HepG2 (cell line): ENCODE data around the gene PCIF1. TPM values are rescaled to one million over a fixed set of nuclear protein-coding genes. Genes with fewer than 3 reads are reported as not detected.

Source experiments
- ATAC-seq: fragments of 200-7000 bp; cut with Tn5 transposase; 3 replicates; pipeline ENCODE4 v1.9.1; 2020; ENCODE audit warnings: mild to moderate bottlenecking, moderate library complexity
- BruUV-seq: library from RNA; stranded (reverse); fragments of 400-500 nt; replicated peaks from 2 replicates; lab custom pipeline; 2021; lab: Mats Ljungman, UMichigan
- CTCF ChIA-PET: fragments of 300-600 bp; formaldehyde crosslinking; extraction: SDS; loops from one replicate; lab custom pipeline; 2021; ENCODE audit warnings: low total read pairs, inconsistent platforms, low intra/inter-chr PET ratio; lab: Yijun Ruan, JAX
- POLR2A ChIA-PET: fragments of 350-600 bp; sonication (Branson Sonifier 250); formaldehyde crosslinking; loops from one replicate; lab custom pipeline; 2020; ENCODE audit warnings: antibody characterized with exemption, inconsistent platforms; lab: Yijun Ruan, JAX
- DNase-seq: peaks from one replicate; pipeline ENCODE4 v3.0.0-alpha.2; 2015; ENCODE audit warnings: low spot score
- FAIRE-seq: peaks from 3 replicates; lab custom pipeline; 2011; peaks lifted over from hg19 to GRCh38; lab: Jason Lieb, UNC
- H2AFZ ChIP-seq: one replicate; pipeline ENCODE4 v1.6.1; 2011; ENCODE audit warnings: low read length, inconsistent platforms
- H3K27ac ChIP-seq: fragments of 300-600 bp; 3 replicates; pipeline ENCODE4 v1.8.0; 2011; ENCODE audit warnings: mixed run types, mild to moderate bottlenecking, mixed read lengths, low read length, inconsistent platforms; ENCODE audit not compliant: insufficient read depth; ENCODE audit errors: extremely low read length
- H3K27me3 ChIP-seq, 2 experiments: fragments of 200-600 bp in 1 of 2; 2 replicates in 1 of 2; 3 replicates in 1 of 2; pipeline versions ENCODE4 v1.6.0 to v1.8.0; 2011; ENCODE audit warnings: low read length in 2 of 2, mild to moderate bottlenecking in 2 of 2, moderate library complexity in 2 of 2, inconsistent platforms in 1 of 2; ENCODE audit not compliant: insufficient read depth in 2 of 2, control insufficient read depth in 1 of 2
- H3K36me3 ChIP-seq, 2 experiments: fragments of 200-600 bp in 1 of 2; replicated peaks in 1 of 2; 2 replicates in 1 of 2; 3 replicates in 1 of 2; pipeline versions ENCODE4 v1.5.1 to v1.8.0; 2011; ENCODE audit warnings: low read length in 2 of 2, inconsistent platforms in 1 of 2; ENCODE audit not compliant: insufficient read depth in 2 of 2, control insufficient read depth in 1 of 2
- H3K4me1 ChIP-seq: 2 replicates; pipeline ENCODE4 v1.5.1; 2012; ENCODE audit warnings: low read length, inconsistent platforms; ENCODE audit not compliant: insufficient read depth
- H3K4me2 ChIP-seq: 2 replicates; pipeline ENCODE4 v1.6.0; 2011; ENCODE audit warnings: low read depth, low read length, inconsistent platforms
- H3K4me3 ChIP-seq, 3 experiments: fragments of 200-600 bp in 1 of 3; sonication (generic), shearing (Covaris generic) in 1 of 3; replicated peaks in 1 of 3; 2 replicates each; pipeline ENCODE4 v1.5.1; 2011 to 2016; ENCODE audit warnings: low read length in 3 of 3, inconsistent platforms in 2 of 3, low read depth in 2 of 3, mild to moderate bottlenecking in 2 of 3, control low read depth in 1 of 3, mixed read lengths in 1 of 3; ENCODE audit not compliant: insufficient read depth in 1 of 3
- H3K79me2 ChIP-seq: one replicate; pipeline ENCODE4 v1.6.1; 2011; ENCODE audit warnings: low read length, inconsistent platforms; ENCODE audit not compliant: insufficient read depth
- H3K9ac ChIP-seq: 2 replicates; pipeline ENCODE4 v1.6.0; 2011; ENCODE audit warnings: mild to moderate bottlenecking, low read depth, low read length, inconsistent platforms; ENCODE audit not compliant: insufficient read depth
- H3K9me3 ChIP-seq: 2 replicates; pipeline ENCODE4 v1.5.1; 2012; ENCODE audit warnings: mild to moderate bottlenecking, low read length
- H4K20me1 ChIP-seq: 2 replicates; pipeline ENCODE4 v1.6.0; 2011; ENCODE audit warnings: inconsistent platforms, mild to moderate bottlenecking, low read length, moderate library complexity; ENCODE audit not compliant: insufficient read depth
- EHMT2 ChIP-seq: fragments of 200-600 bp; sonication (generic); IDR thresholded peaks from 2 replicates; pipeline ENCODE4 v1.7.0; 2017; ENCODE audit warnings: antibody characterized with exemption, low read depth, low read length, borderline replicate concordance
- MTA3 ChIP-seq: sonication (generic); formaldehyde crosslinking; IDR thresholded peaks from 2 replicates; pipeline ENCODE4 v1.4.0; 2020; ENCODE audit warnings: missing genetic modification reagents
- POGZ ChIP-seq: sonication (generic); formaldehyde crosslinking; IDR thresholded peaks from 2 replicates; pipeline ENCODE4 v1.4.0; 2020; ENCODE audit warnings: mild to moderate bottlenecking, missing genetic modification reagents
- SMAD9 ChIP-seq: sonication (generic); formaldehyde crosslinking; IDR thresholded peaks from 2 replicates; pipeline ENCODE4 v1.5.1; 2020; ENCODE audit warnings: mild to moderate bottlenecking, missing genetic modification reagents
- SOX13 ChIP-seq, 3 experiments: fragments of 450-650 bp in 1 of 3; sonication (generic) in 1 of 3; formaldehyde crosslinking in 1 of 3; IDR thresholded peaks in 2 of 3; conservative IDR thresholded peaks in 1 of 3; 2 replicates each; pipeline versions ENCODE4 v1.5.0 to v1.6.1; 2016 to 2020; ENCODE audit warnings: antibody characterized with exemption in 1 of 3, mild to moderate bottlenecking in 1 of 3, missing compliant biosample characterization in 1 of 3, missing genetic modification reagents in 1 of 3, moderate library complexity in 1 of 3
- SRSF1 ChIP-seq: fragments of 200-400 bp; formaldehyde crosslinking; optimal IDR thresholded peaks from 2 replicates; pipeline ENCODE3; 2017; ENCODE audit warnings: mild to moderate bottlenecking, low read depth, low read length, moderate library complexity
- TOPORS ChIP-seq: sonication (generic); formaldehyde crosslinking; IDR thresholded peaks from 2 replicates; pipeline ENCODE4 v1.8.0; 2023; ENCODE audit warnings: mild to moderate bottlenecking, missing genetic modification reagents
- ZNF549 ChIP-seq: sonication (generic); formaldehyde crosslinking; IDR thresholded peaks from 2 replicates; pipeline ENCODE4 v1.5.0; 2020; ENCODE audit warnings: missing genetic modification reagents
- ZSCAN22 ChIP-seq: sonication (generic); formaldehyde crosslinking; IDR thresholded peaks from 2 replicates; pipeline ENCODE4 v1.4.0; 2020; ENCODE audit warnings: mild to moderate bottlenecking, missing genetic modification reagents
- WGBS: methylation state at CpG from one replicate; pipeline ENCODE4 v1.1.6; 2017; ENCODE audit warnings: low lambda C conversion rate; 5-methylcytosine and 5-hydroxymethylcytosine counted together
- in situ Hi-C: cut with HindIII; loops from 2 replicates; pipeline ENCODE4 v1.10.0; 2017; ENCODE audit warnings: low pct_unique_long_range_greater_than_20kb; ENCODE audit not compliant: extremely low pct_ligation_motif_present
- intact Hi-C: fragments of 100-400 bp; cut with micrococcal nuclease; formaldehyde crosslinking; loops from one replicate; pipeline ENCODE4 v1.10.0; 2022; ENCODE audit not compliant: unreplicated experiment
- polyA plus RNA-seq, 8 experiments: library from polyadenylated mRNA; depleted of rRNA in 3 of 8; stranded (reverse) in 7 of 8; unstranded in 1 of 8; fragments of >200 nt; fragmentation: Illumina TruSeq in 4 of 8; extraction: Trizol in 4 of 8; gene quantifications; 2 replicates each; pipeline versions ENCODE4 v1.2.1 to v1.2.3, GENCODE V29; 2011 to 2016; ENCODE audit warnings: low read depth in 4 of 8, missing spikeins in 1 of 8, mixed read lengths in 1 of 8; ENCODE audit not compliant: insufficient read depth in 1 of 8
- total RNA-seq, 5 experiments: library from RNA; depleted of rRNA; stranded (reverse); fragments of >200 nt; fragmentation: Illumina TruSeq; extraction: Trizol; gene quantifications; 2 replicates each; pipeline ENCODE4 v1.2.3, GENCODE V29; 2016; ENCODE audit warnings: low read depth in 1 of 5
- TF ChIP-seq, protein P1 (sequence below): sonication (generic); formaldehyde crosslinking; IDR thresholded peaks from 2 replicates; pipeline ENCODE4 v1.4.0; 2020; ENCODE audit warnings: missing genetic modification reagents, borderline replicate concordance
- TF ChIP-seq, protein P2 (sequence below): sonication (generic); formaldehyde crosslinking; IDR thresholded peaks from 2 replicates; pipeline ENCODE4 v1.5.0; 2020; ENCODE audit warnings: missing genetic modification reagents
- TF ChIP-seq, protein P3 (sequence below): sonication (generic); formaldehyde crosslinking; IDR thresholded peaks from 2 replicates; pipeline ENCODE4 v1.5.0; 2020; ENCODE audit warnings: missing genetic modification reagents

Gene PCIF1
- total and polyA plus RNA-seq, 2 of the 13 experiments (the other 11 are each of a cell fraction or from before 2014, with no cell fraction given): 20.9 to 24.4 TPM

DNA sequence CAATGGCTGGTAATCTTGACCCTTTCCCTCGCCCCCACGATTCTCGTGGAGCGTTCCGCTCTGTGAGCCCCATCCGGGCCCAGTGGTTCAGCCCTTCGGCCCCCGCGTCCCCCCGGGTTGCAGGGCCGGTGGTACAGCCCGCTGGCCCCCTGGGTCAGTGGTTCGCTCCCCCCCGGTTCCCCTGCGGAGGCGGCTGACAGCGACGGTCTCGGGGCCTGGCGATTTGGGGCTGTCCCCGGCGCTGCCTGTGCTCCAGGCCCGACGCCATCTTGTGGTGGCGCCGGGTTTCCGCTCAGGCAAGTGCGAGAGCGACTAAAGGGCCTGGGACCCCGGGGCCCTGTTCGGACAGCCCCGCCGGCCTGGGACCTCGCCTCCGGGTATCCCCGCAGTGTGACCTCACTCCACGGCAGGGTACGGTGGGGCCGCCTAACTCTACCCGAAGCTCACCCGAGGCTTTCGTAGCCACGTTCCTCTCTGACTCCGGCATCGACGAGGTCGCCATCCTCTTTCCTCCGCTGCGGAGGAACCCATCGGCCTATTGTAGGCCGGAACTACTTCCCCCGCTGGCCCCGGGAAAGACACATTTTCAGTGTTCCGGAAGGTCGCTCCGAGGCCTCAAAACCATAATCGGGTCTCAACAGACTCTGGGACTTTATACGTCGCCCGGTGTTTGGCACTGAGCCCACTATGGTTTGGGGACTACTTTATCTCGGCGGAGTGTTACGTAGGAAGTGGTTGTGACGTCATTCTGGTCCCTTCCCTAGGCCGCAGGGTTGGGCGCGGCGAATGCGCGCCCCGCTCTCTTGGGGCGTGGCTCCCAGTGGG is 37.4 kb downstream of the PCIF1 start, which contains the start of gene ZNF335 (continued):
- TF ChIP-seq, protein P1, sequence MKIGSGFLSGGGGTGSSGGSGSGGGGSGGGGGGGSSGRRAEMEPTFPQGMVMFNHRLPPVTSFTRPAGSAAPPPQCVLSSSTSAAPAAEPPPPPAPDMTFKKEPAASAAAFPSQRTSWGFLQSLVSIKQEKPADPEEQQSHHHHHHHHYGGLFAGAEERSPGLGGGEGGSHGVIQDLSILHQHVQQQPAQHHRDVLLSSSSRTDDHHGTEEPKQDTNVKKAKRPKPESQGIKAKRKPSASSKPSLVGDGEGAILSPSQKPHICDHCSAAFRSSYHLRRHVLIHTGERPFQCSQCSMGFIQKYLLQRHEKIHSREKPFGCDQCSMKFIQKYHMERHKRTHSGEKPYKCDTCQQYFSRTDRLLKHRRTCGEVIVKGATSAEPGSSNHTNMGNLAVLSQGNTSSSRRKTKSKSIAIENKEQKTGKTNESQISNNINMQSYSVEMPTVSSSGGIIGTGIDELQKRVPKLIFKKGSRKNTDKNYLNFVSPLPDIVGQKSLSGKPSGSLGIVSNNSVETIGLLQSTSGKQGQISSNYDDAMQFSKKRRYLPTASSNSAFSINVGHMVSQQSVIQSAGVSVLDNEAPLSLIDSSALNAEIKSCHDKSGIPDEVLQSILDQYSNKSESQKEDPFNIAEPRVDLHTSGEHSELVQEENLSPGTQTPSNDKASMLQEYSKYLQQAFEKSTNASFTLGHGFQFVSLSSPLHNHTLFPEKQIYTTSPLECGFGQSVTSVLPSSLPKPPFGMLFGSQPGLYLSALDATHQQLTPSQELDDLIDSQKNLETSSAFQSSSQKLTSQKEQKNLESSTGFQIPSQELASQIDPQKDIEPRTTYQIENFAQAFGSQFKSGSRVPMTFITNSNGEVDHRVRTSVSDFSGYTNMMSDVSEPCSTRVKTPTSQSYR (CRISPR knock-in tag): peak; percentile 14; the same call in 1 of the 2 replicates
- TF ChIP-seq POGZ (CRISPR knock-in tag): peak; percentile 72
- TF ChIP-seq TOPORS (CRISPR knock-in tag): no peak; the same call in 1 of the 2 replicates
- TF ChIP-seq ZSCAN22 (CRISPR knock-in tag): no peak
- TF ChIP-seq MTA3: peak; percentile 49; the same call in 1 of the 2 replicates
- TF ChIP-seq SMAD9: peak; percentile 90; the same call in 1 of the 2 replicates
- TF ChIP-seq SRSF1: peak; percentile 77

DNA sequence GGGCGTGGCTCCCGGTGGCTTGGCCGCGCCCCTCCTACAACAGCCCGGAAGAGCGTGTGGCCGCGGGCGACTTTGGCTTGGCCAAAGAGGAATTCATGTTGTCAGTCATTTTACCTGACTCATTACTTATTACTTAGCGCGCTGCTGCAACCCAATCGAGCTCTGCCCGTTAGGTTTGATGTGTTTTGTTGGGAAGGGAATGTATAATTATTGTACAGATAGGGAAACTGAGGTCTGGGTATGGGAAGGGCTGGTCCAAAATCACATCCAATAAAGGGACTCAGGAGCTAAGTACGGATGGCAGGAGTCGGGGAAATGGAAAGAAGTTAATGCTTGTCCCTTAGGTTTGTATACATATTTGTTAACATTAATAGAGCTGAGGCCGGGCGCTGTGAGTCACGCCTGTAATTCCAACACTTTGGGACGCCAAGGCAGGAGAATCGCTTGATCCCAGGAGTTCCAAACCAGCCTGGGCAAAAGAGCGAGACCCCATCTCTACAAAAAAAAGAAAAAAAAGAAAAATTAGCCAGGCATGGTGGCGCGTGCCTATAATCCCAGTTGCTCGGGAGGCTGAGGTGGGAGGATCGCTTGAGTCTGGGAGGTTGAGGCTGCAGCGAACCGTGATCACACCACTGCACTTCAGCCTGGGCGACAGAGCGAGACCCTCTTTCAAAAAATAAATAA is 38.2 kb downstream of the PCIF1 start:
- DNase-seq (no peak), ATAC-seq (peak; percentile 82), FAIRE-seq (no peak)
- Histone ChIP-seq H3K27me3 (peaks cover 0 to 7% of the 10 kb centered on the region in 2 experiments; a peak in 1 of 5 replicates), H3K4me3 (peak overlapping the region; percentile 82 to 97 (median 96)), H3K27ac (peak overlapping the region; percentile 98), H3K36me3 (peaks cover 11 to 19% of the 10 kb centered on the region in 2 experiments), H3K9ac (peak overlapping the region; percentile 99), H3K9me3 (no peaks in the 10 kb centered on the region), H2AFZ (no peak overlapping the region), H3K4me2 (peak overlapping the region; percentile 89), H3K4me1 (peaks cover 26% of the 10 kb centered on the region), H4K20me1 (0 out of 2 replicates have a peak, but pooled peaks cover 2% of the 10 kb centered on the region), H3K79me2 (peaks cover 6% of the 10 kb centered on the region)
- ChIA-PET POLR2A (interaction anchor here (1.1 to 4.9 kb wide), 8 partner anchors 14 to 434 kb away, joined by 3 to 67 read pairs (median 6); partner anchors contain the start of genes CTSA, ELMO2, NEURL2 and PCIF1), CTCF (no interaction called here)
- in situ Hi-C loops (no loop called here), intact Hi-C loops (loop anchor here (5.0 kb wide), 4 partner anchors 40 to 630 kb away; partner anchors contain the start of genes NCOA5 and PCIF1)
- 48% methylated on average over 29 of the region's 29 CpGs for WGBS
- BruUV-seq: no TSS peak
- TF ChIP-seq, protein P2, sequence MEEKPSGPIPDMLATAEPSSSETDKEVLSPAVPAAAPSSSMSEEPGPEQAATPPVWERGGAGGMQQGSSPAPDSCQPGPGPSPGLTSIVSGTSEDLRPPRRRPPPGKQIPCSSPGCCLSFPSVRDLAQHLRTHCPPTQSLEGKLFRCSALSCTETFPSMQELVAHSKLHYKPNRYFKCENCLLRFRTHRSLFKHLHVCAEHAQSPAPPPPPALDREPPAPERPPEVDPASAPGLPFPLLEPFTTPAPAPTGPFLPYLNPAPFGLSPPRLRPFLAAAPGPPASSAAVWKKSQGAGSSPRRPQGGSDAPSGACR (CRISPR knock-in tag): 0 out of 2 replicates have a peak, but pooled peaks have one; percentile 15
- TF ChIP-seq, protein P3, sequence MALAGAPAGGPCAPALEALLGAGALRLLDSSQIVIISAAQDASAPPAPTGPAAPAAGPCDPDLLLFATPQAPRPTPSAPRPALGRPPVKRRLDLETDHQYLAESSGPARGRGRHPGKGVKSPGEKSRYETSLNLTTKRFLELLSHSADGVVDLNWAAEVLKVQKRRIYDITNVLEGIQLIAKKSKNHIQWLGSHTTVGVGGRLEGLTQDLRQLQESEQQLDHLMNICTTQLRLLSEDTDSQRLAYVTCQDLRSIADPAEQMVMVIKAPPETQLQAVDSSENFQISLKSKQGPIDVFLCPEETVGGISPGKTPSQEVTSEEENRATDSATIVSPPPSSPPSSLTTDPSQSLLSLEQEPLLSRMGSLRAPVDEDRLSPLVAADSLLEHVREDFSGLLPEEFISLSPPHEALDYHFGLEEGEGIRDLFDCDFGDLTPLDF (CRISPR knock-in tag): 0 out of 2 replicates have a peak, but pooled peaks have one; percentile 22
- TF ChIP-seq SOX13 (IDR thresholded peaks at IDR 0.05) (no peak), SOX13 (CRISPR knock-in tag; conservative IDR thresholded peaks at IDR 0.05 in 1 of 2, IDR thresholded peaks at IDR 0.05 in 1 of 2) (0 out of 4 replicates have a peak, but pooled peaks of 1 of the 2 experiments have one; percentile 28), EHMT2 (peak; percentile 60; the same call in 1 of the 2 replicates), ZNF549 (0 out of 2 replicates have a peak, but pooled peaks have one; percentile 26)
